Measurements from ENCODE around the gene KIAA1671.
A peak's percentile ranks its signal among the peaks of the same experiment; 100 is the strongest.

The KIAA1671 gene

DNA sequence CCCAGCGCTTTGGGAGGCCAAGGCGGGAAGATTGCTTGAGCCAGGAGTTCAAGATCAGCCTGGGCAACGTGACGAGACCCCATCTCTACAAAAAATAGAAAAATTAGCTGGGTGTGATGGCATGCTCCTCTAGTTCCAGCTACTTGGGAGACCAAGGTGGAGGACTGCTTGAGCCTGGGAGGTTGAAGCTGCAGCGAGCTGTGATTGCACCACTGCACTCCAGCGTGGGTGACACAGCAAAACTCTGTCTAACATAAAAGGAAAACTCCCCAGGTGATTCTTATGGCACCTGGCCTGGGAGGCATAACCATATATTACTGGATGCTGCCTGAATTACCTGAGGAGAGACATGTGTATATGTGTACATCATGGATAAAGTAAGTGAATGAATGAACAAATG is 29.1 kb downstream of the KIAA1671 start:
- DNase-seq (ENCODE audit: low read depth) = no peak

DNA sequence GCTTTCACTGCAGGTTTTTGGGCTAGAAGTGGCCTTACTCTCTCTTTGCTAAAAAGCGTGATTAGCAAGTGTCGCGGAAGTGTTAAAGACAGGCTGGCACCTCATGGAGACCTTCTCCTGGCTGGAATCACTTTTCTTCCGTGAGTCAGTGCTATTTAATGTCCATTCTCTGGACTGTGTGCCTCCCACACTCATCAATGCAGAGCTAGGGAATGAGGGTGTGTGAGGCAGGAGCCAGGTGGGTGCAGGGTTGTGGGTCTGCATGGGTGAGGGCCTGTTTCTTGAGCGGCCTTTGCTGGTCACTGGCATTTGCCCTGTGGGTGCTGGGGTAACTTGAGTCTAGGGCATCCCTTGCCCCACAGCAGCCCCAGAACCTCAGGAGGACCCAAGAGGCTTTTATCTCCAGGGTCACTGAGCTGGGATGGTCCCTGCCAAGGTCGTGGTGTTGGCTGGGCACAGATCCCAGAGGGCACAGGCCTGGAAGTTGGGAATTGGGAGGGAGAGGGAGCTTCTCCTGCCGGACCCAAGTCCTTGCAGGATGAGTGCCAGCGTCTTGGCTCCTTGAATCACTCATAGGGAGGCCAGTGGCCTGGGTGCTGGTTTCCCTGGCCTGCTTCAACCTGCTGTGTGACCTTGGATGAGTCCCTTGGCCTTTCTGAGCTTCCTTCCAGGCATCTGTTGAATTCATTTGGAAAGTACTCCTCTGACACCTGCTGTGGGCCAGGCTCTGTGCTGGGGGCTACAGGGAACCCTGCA is 30.0 kb downstream of the KIAA1671 start:
- DNase-seq (ENCODE audit: low read depth) = no peak

DNA sequence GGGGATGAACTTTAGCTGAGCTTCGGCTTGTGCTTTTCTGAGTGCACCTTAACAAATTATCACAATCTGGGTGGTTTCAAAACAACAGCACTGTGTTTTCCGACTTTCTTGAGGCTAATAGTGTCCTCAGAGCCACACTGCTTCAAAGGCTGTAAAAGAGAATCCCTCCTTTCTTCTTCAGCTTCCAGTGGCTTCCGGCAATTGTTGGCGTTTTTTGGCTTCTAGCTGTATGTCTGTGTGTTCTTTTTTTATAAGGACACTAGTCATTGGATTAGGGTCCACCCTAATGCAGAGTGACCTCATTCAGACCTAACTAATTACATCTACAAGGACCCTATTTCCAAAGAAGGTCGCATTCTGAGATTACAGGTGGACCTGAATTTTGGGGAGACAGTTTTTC is 30.6 kb downstream of the KIAA1671 start:
- no peak for DNase-seq (ENCODE audit: low read depth)

DNA sequence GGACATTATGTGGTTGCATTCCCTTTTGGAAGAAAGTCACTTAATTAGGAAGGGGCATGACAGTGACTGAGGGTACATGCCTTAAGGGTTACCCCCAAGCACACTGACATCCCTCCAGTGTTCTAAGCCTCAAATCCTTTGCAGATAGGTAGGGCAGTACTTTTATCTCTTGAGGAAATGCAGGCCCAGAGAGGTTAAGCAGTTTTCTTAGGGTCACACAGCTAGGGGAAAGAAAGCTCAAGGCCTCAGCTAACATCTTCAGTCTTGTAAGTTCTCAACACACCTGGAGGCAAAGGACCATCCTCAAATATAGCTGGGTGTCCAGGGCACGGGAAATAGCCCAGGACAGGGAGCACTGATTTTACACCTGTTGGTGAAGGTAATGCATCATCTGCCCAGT is 31.6 kb downstream of the KIAA1671 start:
- DNase-seq (ENCODE audit: low read depth) = no peak

DNA sequence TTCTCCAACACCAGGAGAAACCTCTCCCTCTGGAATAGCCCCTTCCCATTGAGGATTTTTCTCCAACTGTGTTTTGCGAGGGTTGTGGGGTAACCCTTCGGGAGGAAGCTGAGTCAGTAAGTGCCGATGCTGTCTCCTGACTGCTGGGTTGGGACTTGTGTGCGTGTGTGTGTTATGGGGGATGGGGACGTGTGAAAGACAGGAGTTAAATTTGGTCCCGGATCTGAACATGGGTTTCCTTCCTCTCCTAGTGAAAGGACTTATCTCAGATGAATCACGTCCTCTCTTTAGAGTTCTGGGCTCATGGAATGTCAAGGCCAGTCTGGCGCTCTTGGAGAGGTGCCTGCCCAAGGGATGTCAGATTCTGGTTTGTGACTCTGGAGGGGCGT is 33.3 kb downstream of the KIAA1671 start:
- DNase-seq (ENCODE audit: low read depth) = peak; percentile 11

DNA sequence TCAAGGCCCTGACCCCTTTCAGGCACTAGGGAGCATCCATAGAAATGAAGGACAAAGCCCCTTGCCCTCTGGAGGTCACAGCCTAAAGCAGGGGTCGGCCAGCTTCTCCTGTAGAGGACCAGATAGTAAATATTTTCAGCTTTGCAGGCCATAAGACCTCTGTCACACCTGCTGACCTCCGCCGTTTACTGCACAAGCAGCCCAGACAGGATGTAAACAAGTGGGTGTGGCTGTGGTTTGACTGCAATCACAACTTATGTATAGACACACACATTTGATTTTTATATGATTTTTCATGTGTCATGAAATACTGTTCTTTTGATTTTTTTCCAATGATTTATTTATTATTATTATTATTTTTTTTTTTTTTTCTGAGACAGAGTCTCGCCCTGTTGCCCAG is 34.3 kb downstream of the KIAA1671 start:
- no peak for DNase-seq (ENCODE audit: low read depth)

DNA sequence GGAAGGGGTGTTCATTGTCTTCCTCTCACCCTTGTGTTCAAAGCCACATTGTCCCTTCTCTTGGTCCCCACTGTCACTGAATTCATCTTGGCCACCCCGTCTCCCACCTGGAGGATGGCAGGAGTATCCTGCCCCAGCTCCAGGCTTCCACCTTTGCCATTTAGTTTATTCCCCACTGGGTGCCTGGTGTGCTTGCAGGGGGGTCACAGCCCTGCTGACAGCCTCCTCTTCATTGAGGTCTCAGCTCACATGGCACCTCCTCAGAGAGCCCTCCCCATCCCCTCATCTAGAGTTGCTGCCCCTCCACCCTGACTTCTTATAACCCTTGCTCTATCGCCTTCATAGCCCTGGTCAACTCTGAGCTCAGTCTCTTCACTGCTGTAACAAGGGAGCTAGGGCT is 36.6 kb downstream of the KIAA1671 start:
- no peak for DNase-seq (ENCODE audit: low read depth)

DNA sequence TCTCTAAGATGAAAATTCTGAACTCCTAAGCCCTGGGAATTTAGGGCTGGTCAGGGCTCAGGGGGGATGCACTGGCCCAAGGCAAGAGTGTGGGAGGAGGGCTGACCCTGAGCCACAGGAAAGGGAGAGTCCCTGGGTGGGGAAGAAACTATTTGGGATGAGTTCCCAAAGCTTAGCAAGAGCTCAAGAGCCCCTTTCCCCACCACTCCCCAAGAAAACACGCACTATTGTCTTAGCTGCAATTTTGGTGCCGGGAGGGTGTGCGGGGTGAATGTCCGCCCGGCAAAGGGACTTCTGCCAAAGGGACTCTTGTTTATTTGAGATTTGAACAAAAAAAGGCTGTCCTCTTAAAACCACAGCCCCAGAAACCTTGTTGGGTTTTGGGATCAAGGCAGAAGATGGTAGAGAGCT is 37.0 kb downstream of the KIAA1671 start:
- no peak for DNase-seq (ENCODE audit: low read depth)

DNA sequence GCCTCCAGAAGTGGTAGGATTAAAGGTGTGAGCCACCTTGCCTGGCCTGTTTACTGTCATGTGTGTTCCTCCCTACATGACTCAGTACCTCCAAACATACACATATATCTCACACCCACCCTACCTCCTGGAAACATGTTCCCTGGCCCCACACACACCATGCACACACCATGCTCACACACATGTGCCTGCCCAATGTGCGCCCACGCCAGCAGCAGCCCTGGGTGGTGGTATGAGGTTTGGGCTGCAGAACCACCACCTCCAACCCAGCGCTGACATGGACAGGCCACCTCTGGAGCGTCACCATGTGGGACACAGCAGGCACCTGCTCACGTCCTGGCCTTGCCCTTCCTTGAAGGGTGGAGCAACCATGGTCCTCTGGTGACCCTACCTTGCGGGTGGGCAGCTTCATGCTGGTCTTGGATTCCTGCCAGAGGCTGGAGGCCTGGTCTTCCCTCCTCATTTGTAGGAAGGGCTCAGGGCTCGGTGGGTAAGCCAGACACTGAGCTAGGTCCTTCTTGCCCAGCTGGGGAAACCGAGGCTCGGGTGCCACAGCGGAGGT is 37.9 kb downstream of the KIAA1671 start:
- DNase-seq (ENCODE audit: low read depth) = no peak

DNA sequence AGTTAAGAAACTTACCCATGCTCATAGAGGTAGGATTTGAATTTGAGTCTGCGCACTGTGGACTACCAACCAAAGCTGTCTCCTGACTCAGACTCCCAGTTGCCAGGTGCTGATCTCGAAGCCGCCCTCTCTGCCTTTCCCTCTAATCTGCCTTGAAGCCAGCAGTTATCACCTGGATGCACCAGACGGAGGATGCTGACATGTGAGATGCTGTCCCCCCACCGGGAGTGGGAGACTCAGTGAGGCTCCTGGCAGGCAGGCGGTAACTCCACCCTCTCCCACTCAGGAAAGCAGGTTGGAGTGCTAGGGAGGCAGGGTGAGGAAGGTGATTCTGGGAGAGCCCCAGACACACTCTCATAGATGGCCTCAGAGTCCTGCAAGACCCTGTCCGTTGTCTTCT is 40.4 kb downstream of the KIAA1671 start:
- DNase-seq (ENCODE audit: low read depth) = no peak

DNA sequence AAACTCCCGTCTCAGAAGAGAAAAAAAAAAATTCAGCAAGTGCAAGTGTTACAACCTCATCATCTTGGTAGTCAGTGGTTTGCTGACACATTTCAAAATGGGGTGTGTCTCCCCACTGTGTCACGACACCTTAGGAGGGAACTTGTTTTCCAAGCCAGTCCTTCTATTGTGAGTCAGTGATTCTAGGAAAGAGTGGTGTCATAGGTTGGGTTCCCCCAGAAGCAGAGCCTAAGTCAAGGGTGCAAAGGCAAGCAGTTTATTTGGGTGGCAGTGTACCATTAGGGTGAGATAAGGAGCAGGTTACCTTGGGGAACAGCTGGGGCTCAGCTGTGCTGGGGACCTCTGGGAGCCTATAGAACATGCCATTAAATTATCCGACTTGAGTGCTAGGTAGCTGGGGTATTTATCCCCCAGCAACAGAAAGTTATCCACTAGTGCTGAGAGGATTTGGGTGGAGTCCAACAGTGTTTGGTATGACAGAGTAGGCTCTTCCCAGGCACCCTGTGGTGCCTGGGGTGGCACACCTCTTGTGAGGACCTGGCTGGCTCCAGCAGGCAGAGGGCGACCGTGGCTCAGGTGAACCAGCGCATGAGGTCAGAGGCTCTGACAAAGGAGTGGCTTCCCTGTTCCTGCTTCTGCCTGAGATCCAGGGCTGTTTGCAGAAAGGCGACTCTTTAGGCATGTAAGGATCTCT is 41.7 kb downstream of the KIAA1671 start:
- DNase-seq (ENCODE audit: low read depth) = peak; percentile 13

DNA sequence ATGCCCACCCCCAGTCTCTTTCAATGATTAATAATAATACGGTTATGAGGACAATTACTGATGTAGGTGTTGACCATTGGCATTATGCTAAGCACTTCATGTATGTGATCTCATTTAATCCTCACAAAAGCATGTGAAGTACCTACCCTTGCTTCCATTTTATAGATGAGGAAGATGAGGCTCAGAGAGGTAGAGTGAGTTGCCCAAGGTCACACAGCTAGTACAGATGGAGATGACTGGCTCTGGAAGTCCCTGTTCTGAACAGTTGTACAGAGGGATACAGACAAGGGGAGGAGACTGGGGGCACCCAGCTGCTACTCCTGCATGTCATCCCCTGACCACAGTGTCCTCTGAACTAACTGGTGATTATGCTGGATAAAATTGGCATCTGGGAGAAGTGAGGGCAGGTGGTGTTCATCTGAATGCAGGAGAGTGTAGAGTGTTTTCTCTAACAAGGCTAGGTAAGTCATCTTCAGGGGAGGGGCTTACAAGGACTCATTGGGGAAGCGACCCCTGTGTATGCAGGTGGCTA is 43.2 kb downstream of the KIAA1671 start:
- no peak for DNase-seq (ENCODE audit: low read depth)

DNA sequence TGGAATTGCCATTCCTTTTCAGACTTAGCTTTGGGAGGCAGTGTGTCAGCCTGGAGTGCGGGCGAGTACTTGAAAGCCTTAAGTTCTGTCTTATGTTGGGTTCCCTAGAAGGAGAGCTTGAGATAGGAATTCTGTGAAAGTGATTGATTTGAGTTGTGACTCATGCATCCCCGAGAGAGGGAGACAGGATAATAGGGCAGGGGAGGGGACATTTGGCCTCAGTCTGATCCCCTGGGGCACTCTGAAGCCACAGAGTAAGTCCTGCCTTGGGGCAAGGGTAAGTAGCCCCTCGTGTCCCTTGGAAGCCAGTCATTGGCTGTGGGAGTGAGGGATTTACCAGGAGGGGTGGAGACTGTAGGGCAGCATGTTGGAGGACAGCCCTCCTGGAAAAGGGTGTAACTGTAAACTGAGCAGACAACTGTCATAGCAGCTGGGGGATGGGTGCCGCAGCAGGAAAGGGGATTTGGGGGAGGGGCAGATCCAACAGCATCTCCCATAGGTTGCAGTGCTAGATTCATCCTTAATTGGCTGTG is 44.0 kb downstream of the KIAA1671 start:
- peak; percentile 14 for DNase-seq (ENCODE audit: low read depth)

DNA sequence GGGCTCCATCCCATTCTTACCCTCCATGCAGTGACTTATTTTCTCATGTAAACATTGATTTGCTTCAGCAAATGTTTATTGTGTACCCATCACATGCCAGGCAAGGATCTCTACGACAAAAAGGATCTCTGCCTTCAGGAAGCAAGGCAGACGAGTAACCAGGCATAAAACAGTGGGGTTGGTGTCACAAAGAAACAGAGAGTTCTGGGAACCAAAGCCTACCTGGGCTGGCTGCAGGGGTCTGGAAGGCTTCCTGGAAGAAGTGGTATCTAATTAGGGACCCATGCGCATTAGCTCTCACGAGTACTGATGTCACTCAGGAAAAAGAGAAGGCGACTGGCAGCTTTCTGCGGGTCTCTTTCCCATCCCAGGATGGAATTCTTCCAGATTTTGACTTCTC is 44.5 kb downstream of the KIAA1671 start:
- no peak for DNase-seq (ENCODE audit: low read depth)

DNA sequence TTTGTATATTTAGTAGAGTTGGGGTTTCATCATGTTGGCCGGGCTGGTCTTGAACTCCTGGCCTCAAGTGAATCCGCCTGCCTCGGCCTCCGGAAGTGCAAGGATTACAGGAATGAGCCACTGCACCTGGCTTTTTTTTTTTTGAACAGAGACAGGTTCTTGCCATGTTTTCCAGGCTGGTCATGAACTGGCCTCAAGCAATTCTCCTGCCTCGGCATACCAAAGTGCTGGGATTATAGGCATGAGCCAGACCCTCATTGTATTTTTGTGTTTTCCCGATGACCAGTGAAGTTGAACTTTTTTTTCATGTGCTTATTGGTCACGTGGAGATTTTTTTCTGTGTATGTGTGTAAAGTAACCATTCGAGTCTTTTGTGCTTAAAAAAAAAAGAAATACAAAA is 48.2 kb downstream of the KIAA1671 start:
- DNase-seq (ENCODE audit: low read depth) = no peak

DNA sequence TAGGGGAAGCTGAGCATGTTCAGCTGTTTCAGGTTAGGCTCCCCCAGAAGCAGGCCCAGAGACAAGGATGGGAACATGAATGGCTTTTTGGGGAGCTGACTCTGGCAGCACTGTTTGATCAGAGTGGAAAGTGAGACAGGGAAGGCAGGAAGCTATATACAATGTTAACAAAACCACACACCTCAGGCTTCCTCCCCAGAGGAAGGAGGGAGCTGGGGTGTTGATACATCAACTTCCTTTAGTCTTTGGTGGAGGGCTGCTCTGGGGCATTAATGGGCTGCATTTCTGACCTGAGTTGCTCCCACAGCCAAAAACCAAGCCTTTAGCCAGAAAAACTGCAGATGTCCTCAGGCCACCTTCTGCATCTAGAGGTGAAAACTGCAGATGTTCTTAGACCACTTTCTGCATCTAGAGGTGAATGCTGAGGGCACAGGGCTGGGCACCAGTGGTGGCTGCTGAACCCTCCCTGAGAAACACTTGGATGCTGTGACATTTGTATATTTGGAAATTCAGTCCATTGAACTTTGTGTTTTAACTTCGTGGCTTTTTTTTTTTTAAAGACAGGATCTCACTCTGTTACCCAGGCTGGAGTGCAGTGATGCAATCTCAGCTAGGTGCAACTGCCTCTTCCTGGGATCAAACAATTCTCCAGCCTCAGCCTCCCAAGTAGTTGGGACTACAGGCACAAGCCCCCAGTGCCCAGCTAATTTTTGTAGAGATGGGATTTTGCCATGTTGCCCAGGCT is 49.9 kb downstream of the KIAA1671 start:
- DNase-seq (ENCODE audit: low read depth) = no peak

DNA sequence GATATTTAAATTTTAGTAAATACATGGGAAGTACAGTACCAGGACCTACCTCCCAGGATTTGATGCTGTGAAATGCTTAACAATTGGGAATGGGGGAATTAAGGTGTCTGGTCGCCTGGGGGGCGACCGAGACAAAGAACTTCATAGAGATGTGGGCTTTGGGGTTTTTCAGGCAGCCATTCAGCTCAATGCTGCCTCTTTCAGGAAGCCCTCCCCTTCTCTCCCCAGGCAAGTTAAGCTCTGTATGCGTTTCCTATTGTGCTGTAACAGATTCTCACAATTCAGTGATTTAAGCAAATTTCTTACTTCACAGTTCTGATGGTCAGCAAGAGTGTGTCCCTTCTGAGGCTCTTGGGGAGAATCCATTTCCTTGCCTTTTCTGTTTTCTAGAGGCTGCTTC is 53.8 kb downstream of the KIAA1671 start:
- no peak for DNase-seq (ENCODE audit: low read depth)

DNA sequence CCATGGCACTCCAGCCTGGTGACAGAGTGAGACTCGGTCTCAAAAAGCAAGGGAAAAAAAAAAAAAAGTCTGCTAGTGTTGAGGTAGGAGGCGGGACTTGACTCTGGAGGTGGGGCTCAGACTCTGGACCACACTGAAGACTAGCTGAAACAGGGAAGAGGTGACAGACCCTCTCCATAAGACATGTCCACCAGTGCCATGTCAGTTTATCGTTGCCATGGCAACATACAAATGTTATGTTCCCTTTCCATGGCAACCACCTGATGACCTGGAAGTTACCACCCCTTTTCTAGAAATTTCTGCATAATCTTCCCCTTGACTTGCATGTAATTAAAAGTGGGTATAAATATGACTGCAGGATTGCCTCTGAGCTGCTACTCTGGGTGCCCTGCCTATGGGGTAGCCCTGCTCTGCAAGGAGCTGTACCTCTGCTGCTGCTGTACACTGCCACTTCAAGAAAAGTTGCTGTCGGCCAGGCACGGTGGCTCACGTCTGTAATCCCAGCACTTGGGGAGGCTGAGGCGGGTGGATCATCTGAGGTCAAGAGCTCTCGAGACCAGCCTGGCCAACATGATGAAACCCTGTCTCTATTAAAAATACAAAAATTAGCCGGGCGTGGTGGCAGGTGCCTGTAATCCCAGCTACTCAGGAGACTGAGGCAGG is 55.1 kb downstream of the KIAA1671 start:
- DNase-seq (ENCODE audit: low read depth) = no peak

DNA sequence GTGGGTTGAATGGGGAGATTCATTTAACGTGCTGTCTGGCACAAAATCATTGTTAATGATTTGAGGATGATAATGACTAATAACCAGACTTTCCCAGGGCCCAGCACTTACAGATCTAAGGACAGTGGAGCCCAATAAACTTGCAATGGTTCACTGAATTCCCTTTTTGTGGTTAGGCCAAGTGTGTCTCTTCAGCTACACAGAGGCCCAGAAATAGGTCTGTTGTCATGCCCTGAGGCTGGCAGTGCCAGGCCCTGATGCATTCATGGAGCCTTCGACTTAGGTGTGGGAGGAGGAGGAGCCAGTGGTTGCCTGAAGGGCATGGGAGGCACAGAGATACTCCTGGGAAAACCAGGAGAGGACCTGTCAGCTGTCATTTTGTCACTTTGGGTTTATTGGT is 56.1 kb downstream of the KIAA1671 start:
- no peak for DNase-seq (ENCODE audit: low read depth)

DNA sequence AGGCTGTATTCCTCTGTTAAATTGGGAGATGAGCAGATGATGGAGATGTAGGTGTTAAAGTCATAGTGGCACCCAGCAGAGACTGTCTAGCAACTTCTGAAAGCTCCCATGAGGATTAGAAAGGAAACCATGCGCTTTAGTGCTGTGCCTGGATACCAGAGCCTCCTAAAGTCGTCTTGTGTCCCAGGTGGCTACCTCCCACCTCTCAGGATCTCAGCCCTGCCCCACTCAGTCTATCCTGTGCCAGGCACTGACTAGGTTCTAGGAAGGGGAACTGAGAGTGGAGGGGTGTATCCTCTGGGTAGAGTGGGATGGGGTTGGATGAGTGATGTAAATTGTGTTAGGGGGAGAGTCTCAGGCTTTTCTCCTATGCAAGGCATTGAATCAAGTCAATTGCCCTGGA is 60.2 kb downstream of the KIAA1671 start:
- DNase-seq (ENCODE audit: low read depth) = no peak

DNA sequence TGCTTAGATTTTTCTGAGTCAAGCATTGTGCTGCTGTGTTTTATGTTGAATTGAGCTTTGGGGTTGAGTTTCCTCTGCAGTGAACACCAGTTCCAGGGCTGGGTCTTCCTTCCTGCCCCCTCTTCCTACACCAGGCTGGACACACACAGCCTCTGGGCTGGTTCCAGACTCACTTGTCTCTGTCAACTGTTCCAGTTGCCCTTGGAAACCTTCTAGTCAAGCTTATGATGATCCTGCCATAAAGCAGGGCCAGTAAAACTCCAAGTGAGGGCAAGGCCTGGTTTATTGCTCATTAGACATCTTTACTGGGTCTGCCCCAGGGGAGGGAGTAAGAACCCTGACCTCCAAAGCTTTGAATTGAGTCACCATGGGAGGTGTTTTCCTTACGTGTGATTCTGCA is 61.1 kb downstream of the KIAA1671 start:
- DNase-seq (ENCODE audit: low read depth) = no peak
